Measurements from ENCODE around the gene CTAGE1. TPM values are rescaled to one million over a fixed set of nuclear protein-coding genes. Genes with fewer than 3 reads are reported as not detected.
A peak's percentile ranks its signal among the peaks of the same experiment; 100 is the strongest.

Gene CTAGE1
- total RNA-seq, 1 donor from 2014 or later = not detected

DNA sequence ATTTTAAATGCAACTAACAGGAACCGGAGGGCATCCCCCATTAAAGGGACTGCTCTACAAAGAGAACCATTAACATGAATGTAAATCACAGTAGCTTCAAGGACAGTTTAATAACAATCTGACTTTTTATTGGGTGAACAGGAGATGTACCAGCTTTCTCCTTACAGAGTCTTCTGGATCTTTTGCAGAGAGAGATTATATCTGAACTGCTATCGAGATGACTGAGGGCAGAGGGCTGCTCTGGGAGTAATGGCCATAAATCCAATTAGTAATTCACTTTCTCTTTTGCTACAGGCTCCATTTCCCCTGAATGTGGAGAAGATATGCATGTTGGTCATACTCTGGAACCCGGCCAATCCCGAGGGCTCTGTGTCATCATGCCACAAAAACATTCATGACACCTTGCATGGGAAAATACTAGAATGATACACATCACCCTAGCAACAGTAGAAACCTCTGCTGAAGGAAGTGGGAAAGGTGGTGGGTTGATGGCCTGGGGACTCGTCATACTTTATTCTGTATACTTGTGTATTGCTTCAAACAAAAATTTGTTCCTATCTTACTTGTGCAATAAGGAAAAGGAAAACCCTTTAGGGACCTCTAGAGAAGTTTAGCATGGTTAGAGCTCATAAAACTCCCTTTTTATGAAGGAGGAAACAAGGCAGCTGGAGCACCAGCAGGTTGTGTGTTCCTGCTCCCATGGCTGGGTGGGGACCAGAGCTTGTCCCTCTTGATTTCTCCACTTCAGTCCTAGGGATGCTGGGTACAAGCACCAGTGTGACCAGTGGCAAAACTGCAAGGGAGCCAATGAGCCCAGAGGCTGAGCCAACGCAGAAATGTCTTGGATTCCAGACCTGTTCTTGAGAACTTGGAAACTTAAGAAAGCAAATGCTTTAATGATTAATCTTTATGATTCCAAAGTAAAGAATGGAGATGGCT, 26.0 kb downstream of the CTAGE1 start:
- ATAC-seq = peak; percentile 35

DNA sequence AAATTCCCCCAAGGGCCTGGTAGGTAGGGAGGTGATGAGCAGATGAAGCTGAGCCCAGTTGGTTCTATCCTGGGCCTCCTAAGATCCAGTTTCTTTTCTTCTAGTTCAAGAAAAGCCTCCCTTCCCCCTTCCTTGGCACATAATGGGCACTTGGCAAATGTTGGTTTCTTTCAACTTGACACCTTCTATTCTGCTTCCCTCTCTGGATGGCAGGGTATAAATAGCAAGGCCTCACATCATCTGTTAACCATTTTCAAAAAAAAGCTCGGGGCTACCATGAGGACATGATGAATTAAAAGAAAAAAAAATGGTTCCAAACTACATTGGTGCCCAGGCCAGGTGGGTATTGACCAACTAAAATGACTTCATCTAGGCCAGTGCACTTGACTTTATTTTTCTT, 29.9 kb downstream of the CTAGE1 start:
- no peak for ATAC-seq

- ATAC-seq = no peak
Observed at GRCh38 chr18:22387364-22387763, 30.4 kb downstream of the CTAGE1 start.

DNA sequence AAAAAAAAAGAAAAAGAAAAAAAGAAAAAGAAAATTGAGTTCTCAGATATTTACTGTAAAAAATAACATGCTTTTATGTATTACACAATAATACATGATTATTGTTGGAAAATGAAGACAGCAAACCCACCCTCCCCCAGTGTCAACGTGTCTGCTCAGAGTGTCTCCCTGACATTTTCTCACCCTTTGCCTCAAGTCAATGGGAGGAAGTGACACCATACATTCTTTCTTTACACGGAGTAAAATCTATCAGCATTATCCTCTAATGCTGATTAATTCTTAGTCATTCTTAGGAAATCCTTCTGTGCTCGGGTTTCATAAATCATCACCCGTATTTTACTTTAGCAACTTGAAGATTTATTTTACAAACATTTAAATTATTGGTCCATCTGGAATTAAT, 32.0 kb downstream of the CTAGE1 start:
- ATAC-seq = peak; percentile 72

- ATAC-seq = peak; percentile 75
Observed at GRCh38 chr18:22378672-22379282, 38.9 kb downstream of the CTAGE1 start.

GRCh38 chr18:22377769-22378168, 39.9 kb downstream of the CTAGE1 start:
- no peak for ATAC-seq

GRCh38 chr18:22370414-22370813, 47.3 kb downstream of the CTAGE1 start:
- no peak for ATAC-seq

DNA sequence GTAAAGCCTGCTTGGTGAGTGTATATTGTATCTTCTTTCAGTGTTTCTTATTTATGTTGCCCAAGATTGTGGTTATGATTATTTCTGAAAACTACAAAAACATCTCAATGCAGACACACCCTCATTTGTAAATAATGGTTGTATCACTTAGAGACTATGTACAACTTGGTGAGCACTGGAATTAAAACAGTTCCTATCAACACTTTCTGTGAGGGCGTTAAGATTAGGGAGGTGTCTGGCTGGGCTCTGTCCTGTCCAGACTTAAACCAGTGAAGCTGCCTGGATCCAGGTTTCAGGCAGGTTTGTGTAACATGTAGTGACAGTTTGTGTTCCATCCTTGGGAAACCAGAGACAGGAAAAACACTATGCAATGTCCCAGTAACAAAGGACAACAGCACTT, 49.7 kb downstream of the CTAGE1 start:
- no peak for ATAC-seq

DNA sequence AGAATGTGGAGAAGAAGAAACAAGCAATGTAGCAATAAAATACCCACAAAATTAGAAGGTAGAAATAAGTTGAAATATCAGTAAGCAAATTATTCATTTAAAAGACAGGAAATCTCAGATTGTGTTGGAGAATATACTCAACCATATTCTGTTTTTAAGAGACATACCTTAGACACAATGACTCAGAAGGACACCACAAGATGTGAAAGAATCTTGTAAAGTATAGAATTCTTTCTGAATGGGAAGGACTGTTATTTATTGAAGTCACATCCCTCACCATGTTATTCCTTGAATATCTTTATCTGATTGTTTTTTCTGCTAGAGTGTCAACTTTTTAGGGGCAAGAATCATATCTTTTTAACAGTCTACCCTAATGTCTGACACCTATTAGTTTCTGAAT, 50.4 kb downstream of the CTAGE1 start:
- no peak for ATAC-seq

DNA sequence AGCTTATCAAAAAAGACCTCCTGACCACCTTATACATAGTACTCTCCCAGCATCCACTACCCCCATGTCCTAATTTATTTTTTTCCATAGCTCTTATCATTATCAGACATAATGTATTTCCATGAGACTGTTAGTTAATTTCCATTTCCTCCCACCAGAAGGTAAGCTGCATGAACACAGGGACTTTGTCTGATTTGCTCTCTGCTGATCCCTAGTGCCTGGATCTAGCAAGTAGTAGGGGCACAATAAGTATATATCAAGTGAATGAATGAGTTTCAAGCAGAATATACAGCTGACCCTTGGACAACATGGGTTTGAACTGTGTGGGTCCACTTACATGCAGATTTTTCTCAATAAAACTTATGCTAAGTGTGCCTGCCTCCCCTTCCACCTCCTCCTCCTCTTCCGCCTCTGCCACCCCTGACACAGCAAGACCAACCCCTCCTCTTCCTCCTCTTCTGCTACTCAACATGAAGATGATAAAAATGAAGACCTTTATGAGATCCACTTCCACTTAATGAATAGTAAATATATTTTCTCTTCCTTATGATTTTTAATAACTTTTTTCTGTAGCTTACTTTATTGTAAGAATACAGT, 53.8 kb downstream of the CTAGE1 start:
- peak; percentile 13 for ATAC-seq

Other genes starting within 250 kb of the CTAGE1 start
- 0.32 TPM for gene GATA6, start 248.3 kb downstream of the CTAGE1 start, total RNA-seq